Right lobe of liver (tissue), 6 donors: Measurements from ENCODE around the gene FMNL2. TPM values are rescaled to one million over a fixed set of nuclear protein-coding genes. Genes with fewer than 3 reads are reported as not detected.

Source experiments
- ATAC-seq, 4 donors: fragments of 200-7000 bp; cut with Tn5 transposase; one replicate each; pipeline ENCODE4 v1.9.1; 2020; ENCODE audit warnings: mild to moderate bottlenecking in 4 of 4, moderate library complexity in 4 of 4
- DNase-seq, 3 donors: peaks; one replicate each; pipeline ENCODE4 v3.0.0-alpha.2; 2020
- H3K27ac ChIP-seq, 3 donors: fragments of 200-600 bp; one replicate each; pipeline ENCODE4 v1.8.0; 2022
- H3K27me3 ChIP-seq, 2 donors: fragments of 200-600 bp; one replicate each; pipeline ENCODE4 v1.8.0; 2022
- H3K36me3 ChIP-seq, 4 donors: fragments of 200-600 bp; sonication (generic) in 1 of 4; one replicate each; pipeline versions ENCODE4 v1.5.1 to v1.8.0; 2017 to 2022; ENCODE audit warnings: control low read depth in 1 of 4
- H3K4me1 ChIP-seq, 4 donors: fragments of 200-600 bp; sonication (generic) in 1 of 4; one replicate each; pipeline versions ENCODE4 v1.5.1 to v1.8.0; 2017 to 2022; ENCODE audit warnings: control low read depth in 1 of 4
- H3K4me3 ChIP-seq, 3 donors: fragments of 200-600 bp; one replicate each; pipeline ENCODE4 v1.8.0; 2022
- H3K9me3 ChIP-seq, 4 donors: fragments of 200-600 bp; sonication (generic) in 1 of 4; one replicate each; pipeline versions ENCODE4 v1.5.1 to v1.8.0; 2017 to 2022; ENCODE audit warnings: control low read depth in 1 of 4
- POLR2A ChIP-seq: fragments of 450-650 bp; IDR thresholded peaks from one replicate; pipeline ENCODE4 v1.6.1; 2017; ENCODE audit warnings: antibody characterized with exemption, mild to moderate bottlenecking
- WGBS: methylation state at CpG from one replicate; pipeline ENCODE4 v1.1.6; 2018; ENCODE audit warnings: low coverage, low lambda C conversion rate; ENCODE audit not compliant: insufficient coverage; ENCODE audit errors: missing lambda C conversion rate; 5-methylcytosine and 5-hydroxymethylcytosine counted together
- intact Hi-C, 2 donors: fragments of 100-400 bp; cut with DNase I; formaldehyde crosslinking; loops; one replicate each; pipeline versions ENCODE4 v1.11.2 to v1.14.1; 2022
- total RNA-seq, 6 experiments: library from RNA; depleted of rRNA in 2 of 6; stranded (reverse); fragments of >200 nt in 2 of 6; fragmentation: NEBNext Ultra II Directional in 3 of 6; extraction: Animal tissue kit (Norgen Biotek cat#: 25700) in 3 of 6; gene quantifications; one replicate each; pipeline versions ENCODE4 v1.1.0 to v1.2.4, GENCODE V29; 2016 to 2023
- TF ChIP-seq, protein P1 (sequence below), 4 donors: fragments of 200-600 bp in 3 of 4; fragments of 450-650 bp in 1 of 4; IDR thresholded peaks; one replicate each; pipeline versions ENCODE4 v1.5.1 to v1.8.0; 2016 to 2022; ENCODE audit warnings: antibody characterized with exemption in 4 of 4, mild to moderate bottlenecking in 2 of 4
- donor health status: DM: no; HTN: yes; CAD: no.
- donor health status: DM: no; HTN: no; CAD: no.
- donor health status: DM: no; HTN: no; CAD: no.
- donor health status: DM: no; HTN: yes; CAD: no.
- donor health status: DM: no; HTN: yes; CAD: no.

FMNL2 gene
- total RNA-seq, 6 experiments from 2014 or later, result 3.5 to 12.1 (median 7.1) TPM

DNA sequence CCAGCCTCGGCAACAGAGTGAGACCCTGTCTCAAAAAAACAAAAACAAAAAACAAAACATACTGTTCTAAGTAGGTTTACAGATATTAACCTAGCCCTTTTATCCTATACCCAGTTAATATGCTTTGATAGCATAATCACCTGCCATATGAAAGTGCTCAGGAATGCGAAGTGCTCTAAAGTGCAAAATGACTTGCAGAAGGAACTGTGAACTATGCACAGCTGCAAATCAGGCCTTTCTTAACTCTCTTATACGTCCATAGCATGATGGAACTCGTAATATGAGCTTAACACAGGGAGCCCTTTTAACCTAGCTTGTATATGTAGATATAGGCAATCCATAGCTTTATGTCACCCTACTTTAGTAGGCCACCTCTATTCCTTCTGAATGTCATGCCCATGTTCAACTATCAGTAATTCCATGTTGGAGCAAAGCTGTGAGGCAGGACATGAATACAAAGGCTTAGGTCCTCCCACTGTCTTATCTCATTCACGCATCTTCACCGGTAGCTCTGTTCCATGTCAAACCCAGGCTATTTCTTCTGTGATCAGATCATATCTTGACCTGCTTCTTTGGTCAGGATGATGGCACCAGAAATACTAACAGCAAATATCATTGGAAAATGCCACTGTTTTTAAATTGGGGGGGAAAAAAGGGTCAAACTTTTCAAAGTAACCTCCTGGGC lies 309.4 kb downstream of the FMNL2 start:
- no peak for ATAC-seq

DNA sequence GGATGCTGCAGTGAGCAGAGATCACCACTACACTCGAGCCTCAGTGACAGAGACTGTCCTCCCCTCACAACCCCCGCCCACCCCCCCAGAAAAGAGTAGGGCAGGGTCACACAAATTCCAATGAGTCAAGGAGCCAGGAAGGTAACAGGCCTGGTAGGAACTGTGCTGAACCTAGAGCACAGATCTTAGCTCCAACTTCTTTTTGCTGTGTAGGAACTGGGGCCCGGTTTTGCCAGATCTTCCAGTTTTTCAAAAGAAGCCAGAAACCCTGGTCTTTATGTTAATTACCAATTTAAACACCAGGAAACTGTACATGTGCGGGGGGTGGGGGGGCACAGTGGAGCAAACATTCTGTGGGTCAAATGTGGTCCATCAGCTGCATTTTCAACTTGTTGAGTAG lies 311.3 kb downstream of the FMNL2 start:
- H3K27me3 ChIP-seq, result no peaks in the 10 kb centered on the region
- ATAC-seq (no peak), DNase-seq (no peak)
- no peaks in the 10 kb centered on the region for H3K9me3 ChIP-seq
- H3K36me3 ChIP-seq, result no peaks in the 10 kb centered on the region
- H3K4me1 ChIP-seq, result peaks cover 0 to 14% (median 2%) of the 10 kb centered on the region in 4 donors
- WGBS, result 59% methylated on average over 3 of the region's 4 CpGs
- no peak overlapping the region for H3K4me3 ChIP-seq
- intact Hi-C loops, result no loop called here
- H3K27ac ChIP-seq, result no peak overlapping the region
- TF ChIP-seq, protein P1, sequence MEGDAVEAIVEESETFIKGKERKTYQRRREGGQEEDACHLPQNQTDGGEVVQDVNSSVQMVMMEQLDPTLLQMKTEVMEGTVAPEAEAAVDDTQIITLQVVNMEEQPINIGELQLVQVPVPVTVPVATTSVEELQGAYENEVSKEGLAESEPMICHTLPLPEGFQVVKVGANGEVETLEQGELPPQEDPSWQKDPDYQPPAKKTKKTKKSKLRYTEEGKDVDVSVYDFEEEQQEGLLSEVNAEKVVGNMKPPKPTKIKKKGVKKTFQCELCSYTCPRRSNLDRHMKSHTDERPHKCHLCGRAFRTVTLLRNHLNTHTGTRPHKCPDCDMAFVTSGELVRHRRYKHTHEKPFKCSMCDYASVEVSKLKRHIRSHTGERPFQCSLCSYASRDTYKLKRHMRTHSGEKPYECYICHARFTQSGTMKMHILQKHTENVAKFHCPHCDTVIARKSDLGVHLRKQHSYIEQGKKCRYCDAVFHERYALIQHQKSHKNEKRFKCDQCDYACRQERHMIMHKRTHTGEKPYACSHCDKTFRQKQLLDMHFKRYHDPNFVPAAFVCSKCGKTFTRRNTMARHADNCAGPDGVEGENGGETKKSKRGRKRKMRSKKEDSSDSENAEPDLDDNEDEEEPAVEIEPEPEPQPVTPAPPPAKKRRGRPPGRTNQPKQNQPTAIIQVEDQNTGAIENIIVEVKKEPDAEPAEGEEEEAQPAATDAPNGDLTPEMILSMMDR (IDR thresholded peaks at IDR 0.05), result no peak
- TF ChIP-seq POLR2A, result no peak

More for the DNA sequence above, 309.4 kb downstream of the FMNL2 start:
- Histone ChIP-seq H3K36me3 (peaks cover 0 to 3% (median 0%) of the 10 kb centered on the region in 4 donors), H3K27me3 (no peaks in the 10 kb centered on the region), H3K4me1 (peaks cover 0 to 14% (median 2%) of the 10 kb centered on the region in 4 donors), H3K27ac (no peak overlapping the region), H3K9me3 (no peaks in the 10 kb centered on the region), H3K4me3 (no peak overlapping the region)
- DNase-seq, result no peak
- WGBS, result 89% methylated on average over 5 of the region's 6 CpGs
- intact Hi-C loops, result no loop called here
- no peak for TF ChIP-seq POLR2A
- TF ChIP-seq, protein P1 (IDR thresholded peaks at IDR 0.05), result no peak

DNA sequence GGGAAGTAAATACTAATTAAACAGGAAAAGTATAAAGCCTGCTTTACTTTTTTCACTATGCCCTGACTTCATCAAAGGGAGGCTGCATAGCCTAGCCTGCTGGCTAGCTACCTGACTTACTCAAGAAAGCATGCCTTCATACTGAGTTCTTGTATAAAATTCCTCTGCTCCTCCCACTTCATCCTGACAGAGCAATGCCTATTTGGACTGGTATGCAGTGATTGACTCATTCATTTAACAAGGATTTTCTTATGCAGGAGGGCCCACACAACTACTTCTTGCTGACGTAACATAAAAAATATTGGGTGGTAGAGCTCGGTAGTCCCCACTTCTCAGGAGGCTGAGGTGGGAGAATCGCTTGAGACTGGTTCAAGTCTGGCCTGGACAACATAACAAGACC lies 311.8 kb downstream of the FMNL2 start:
- H3K9me3 ChIP-seq, result no peaks in the 10 kb centered on the region
- no peak overlapping the region for H3K4me3 ChIP-seq
- DNase-seq (no peak), ATAC-seq (no peak)
- no peaks in the 10 kb centered on the region for H3K27me3 ChIP-seq
- intact Hi-C loops, result no loop called here
- H3K4me1 ChIP-seq, result peaks cover 0 to 14% (median 2%) of the 10 kb centered on the region in 4 donors
- H3K27ac ChIP-seq, result no peak overlapping the region
- TF ChIP-seq POLR2A, result no peak
- TF ChIP-seq, protein P1 (IDR thresholded peaks at IDR 0.05), result no peak
- H3K36me3 ChIP-seq, result no peaks in the 10 kb centered on the region
- WGBS, result 76% methylated on average over 3 of the region's 3 CpGs

DNA sequence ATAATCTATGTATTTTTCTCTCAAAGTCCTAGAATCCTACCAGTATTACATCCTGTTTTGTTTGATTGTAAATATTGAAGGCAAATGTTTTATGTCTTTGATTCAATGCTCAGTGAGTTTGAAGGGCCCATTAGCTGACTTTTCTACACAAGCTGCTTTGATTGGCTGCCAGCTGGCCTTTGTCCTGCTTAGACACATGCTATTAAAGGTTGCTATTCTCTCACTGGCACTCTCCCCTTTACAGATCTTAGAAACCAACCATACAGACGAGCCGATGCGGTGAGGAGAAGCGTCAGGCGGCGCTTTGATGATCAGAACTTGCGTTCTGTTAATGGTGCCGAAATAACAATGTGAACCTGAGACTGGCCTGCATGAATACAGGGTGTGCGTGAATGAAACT lies 312.6 kb downstream of the FMNL2 start:
- WGBS, result 39% methylated on average over 9 of the region's 9 CpGs
- no peaks in the 10 kb centered on the region for H3K36me3 ChIP-seq
- H3K27me3 ChIP-seq, result no peaks in the 10 kb centered on the region
- DNase-seq, result peak; percentile 60 to 68 (median 64)
- H3K4me1 ChIP-seq, result peaks cover 0 to 14% (median 2%) of the 10 kb centered on the region in 4 donors
- intact Hi-C loops, result no loop called here
- H3K27ac ChIP-seq, result no peak overlapping the region
- H3K9me3 ChIP-seq, result no peaks in the 10 kb centered on the region
- TF ChIP-seq POLR2A, result no peak
- TF ChIP-seq, protein P1 (IDR thresholded peaks at IDR 0.05), result no peak
- ATAC-seq, result peak; percentile 73 to 83 (median 81)
- H3K4me3 ChIP-seq, result no peak overlapping the region
